ENCODE results near the gene PEX5. TPM values are rescaled to one million over a fixed set of nuclear protein-coding genes. Genes with fewer than 3 reads are reported as not detected.
A peak's percentile ranks its signal among the peaks of the same experiment; 100 is the strongest.

The PEX5 gene
- total RNA-seq, 1 donor from 2014 or later = 39.7 TPM

DNA sequence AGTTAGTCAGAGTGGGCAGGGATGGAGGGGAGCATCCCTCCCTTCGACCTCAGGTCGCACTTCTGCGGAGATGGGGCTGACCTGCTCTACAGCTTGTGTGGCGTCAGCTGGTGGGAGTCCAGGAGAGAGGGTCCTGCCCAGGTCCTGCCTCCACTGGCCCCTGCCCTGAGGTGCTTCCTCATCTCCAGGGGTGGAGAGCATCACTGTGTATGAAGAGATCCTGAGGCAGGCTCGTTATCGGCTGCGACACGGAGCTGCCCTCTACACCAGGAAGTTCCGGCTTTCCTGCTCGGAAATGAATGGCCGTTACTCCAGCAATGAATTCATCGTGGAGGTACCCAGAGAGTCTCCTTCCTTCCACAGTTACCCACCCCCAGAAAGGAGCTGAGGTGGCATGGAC is 39.1 kb upstream of the PEX5 start:
- peaks cover 7 to 33% (median 12%) of the 10 kb centered on the region in 3 donors for H3K36me3 ChIP-seq (ENCODE audit: control insufficient read depth in 3 of 3, insufficient read depth in 3 of 3, low read length in 3 of 3)
- no peak overlapping the region for H3K27ac ChIP-seq (ENCODE audit: low read depth, low read length)
- no peaks in the 10 kb centered on the region for H3K4me1 ChIP-seq (ENCODE audit: control insufficient read depth in 3 of 3, insufficient read depth in 3 of 3, low read length in 3 of 3)
- no peak overlapping the region for H3K4me3 ChIP-seq (ENCODE audit: low read length in 3 of 3)
- H3K9ac ChIP-seq (ENCODE audit: low read depth in 1 of 3, low read length in 3 of 3) = no peak overlapping the region
- no peaks in the 10 kb centered on the region for H3K27me3 ChIP-seq (ENCODE audit: control insufficient read depth in 3 of 3, insufficient read depth in 3 of 3, low read length in 3 of 3)
- H3K9me3 ChIP-seq (ENCODE audit: control insufficient read depth in 3 of 3, low read length in 3 of 3) = no peaks in the 10 kb centered on the region

DNA sequence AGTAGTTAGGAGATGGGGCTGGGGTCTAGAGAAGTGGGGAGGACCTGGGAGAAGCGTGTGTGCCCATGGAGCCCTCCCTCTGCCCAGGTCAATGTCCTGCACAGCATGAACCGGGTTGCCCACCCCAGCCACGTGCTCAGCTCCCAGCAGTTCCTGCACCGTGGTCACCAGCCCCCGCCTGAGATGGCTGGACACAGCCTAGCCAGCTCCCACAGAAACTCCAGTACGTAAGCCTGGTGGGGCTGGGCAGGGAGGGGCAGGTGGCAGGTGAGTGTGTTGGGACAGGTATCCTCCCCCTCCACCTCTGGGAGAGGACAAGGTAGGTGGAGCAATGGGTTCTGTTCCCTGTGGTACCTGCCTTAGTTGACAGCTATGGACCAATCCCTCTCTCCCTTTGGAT is 38.6 kb upstream of the PEX5 start:
- Histone ChIP-seq H3K36me3 (ENCODE audit: control insufficient read depth in 3 of 3, insufficient read depth in 3 of 3, low read length in 3 of 3) (peaks cover 7 to 33% (median 12%) of the 10 kb centered on the region in 3 donors), H3K9me3 (ENCODE audit: control insufficient read depth in 3 of 3, low read length in 3 of 3) (no peaks in the 10 kb centered on the region), H3K4me3 (ENCODE audit: low read length in 3 of 3) (no peak overlapping the region), H3K27ac (ENCODE audit: low read depth, low read length) (no peak overlapping the region), H3K27me3 (ENCODE audit: control insufficient read depth in 3 of 3, insufficient read depth in 3 of 3, low read length in 3 of 3) (no peaks in the 10 kb centered on the region), H3K4me1 (ENCODE audit: control insufficient read depth in 3 of 3, insufficient read depth in 3 of 3, low read length in 3 of 3) (no peaks in the 10 kb centered on the region), H3K9ac (ENCODE audit: low read depth in 1 of 3, low read length in 3 of 3) (no peak overlapping the region)

DNA sequence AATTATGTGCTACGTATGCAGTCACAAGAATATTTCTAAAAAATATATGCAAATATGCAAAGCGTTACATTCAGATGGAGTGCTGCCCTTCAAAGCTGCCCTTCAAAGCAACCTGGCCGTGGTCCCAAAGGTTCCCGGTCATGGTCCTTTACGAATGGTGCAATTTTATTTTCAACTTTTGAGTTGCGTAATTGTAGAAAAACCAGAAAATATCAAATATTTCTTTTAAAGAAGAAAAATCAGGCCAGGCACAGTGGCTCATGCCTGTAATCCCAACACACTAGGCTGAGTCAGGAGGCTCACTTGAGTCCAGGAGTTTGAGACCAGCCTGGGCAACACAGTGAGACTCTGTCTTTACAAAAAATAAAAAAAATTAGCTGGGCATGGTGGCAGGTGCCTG is 38.0 kb upstream of the PEX5 start:
- no peak overlapping the region for H3K9ac ChIP-seq (ENCODE audit: low read depth in 1 of 3, low read length in 3 of 3)

DNA sequence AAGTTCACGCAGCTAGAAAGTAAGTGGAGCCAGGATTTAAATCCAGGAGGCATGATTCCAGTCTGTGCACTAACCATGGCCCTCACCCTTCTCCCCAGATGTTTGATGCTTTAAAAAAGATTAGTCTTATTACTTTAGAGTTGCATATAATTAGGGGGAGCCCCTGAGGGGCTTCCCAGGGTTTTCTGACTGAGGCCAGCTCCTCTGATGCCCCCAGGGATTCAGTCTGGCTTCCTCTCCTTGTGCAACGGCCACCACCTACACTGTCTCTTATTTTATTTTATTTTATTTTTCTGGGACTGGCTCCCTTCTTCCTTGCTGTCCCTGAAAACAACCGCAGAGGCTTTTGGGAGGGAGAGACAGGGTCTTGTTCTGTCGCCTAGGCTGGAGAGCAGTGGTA is 36.7 kb upstream of the PEX5 start:
- no peak overlapping the region for H3K4me3 ChIP-seq (ENCODE audit: low read length in 3 of 3)
- no peaks in the 10 kb centered on the region for H3K27me3 ChIP-seq (ENCODE audit: control insufficient read depth in 3 of 3, insufficient read depth in 3 of 3, low read length in 3 of 3)
- no peaks in the 10 kb centered on the region for H3K4me1 ChIP-seq (ENCODE audit: control insufficient read depth in 3 of 3, insufficient read depth in 3 of 3, low read length in 3 of 3)
- no peaks in the 10 kb centered on the region for H3K9me3 ChIP-seq (ENCODE audit: control insufficient read depth in 3 of 3, low read length in 3 of 3)
- H3K36me3 ChIP-seq (ENCODE audit: control insufficient read depth in 3 of 3, insufficient read depth in 3 of 3, low read length in 3 of 3) = peaks cover 7 to 33% (median 10%) of the 10 kb centered on the region in 3 donors
- H3K27ac ChIP-seq (ENCODE audit: low read depth, low read length) = no peak overlapping the region
- no peak overlapping the region for H3K9ac ChIP-seq (ENCODE audit: low read depth in 1 of 3, low read length in 3 of 3)

More for the DNA sequence above, 38.0 kb upstream of the PEX5 start:
- Histone ChIP-seq H3K27ac (ENCODE audit: low read depth, low read length) (no peak overlapping the region), H3K4me1 (ENCODE audit: control insufficient read depth in 3 of 3, insufficient read depth in 3 of 3, low read length in 3 of 3) (no peaks in the 10 kb centered on the region), H3K9me3 (ENCODE audit: control insufficient read depth in 3 of 3, low read length in 3 of 3) (no peaks in the 10 kb centered on the region), H3K36me3 (ENCODE audit: control insufficient read depth in 3 of 3, insufficient read depth in 3 of 3, low read length in 3 of 3) (peaks cover 7 to 33% (median 10%) of the 10 kb centered on the region in 3 donors), H3K27me3 (ENCODE audit: control insufficient read depth in 3 of 3, insufficient read depth in 3 of 3, low read length in 3 of 3) (no peaks in the 10 kb centered on the region), H3K4me3 (ENCODE audit: low read length in 3 of 3) (no peak overlapping the region)

DNA sequence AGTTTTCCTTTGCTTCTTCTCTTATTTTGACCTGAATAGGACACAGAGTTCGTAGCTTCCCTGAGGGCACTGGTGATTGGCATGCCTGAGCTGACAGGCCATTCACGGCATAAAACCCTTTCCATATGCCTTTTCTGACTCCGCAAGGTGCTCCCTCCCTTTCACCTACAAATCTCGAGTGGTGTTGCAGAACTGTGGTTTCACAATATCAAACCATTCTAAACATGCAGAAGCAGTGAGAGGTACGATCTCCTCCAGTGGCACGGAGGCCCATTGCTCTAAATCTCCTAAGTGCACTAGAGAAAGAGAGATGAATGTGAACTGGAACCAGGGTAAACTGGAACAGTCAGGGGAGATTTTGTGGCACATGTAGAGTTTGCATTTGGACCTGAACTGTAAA is 35.4 kb upstream of the PEX5 start:
- Histone ChIP-seq H3K9ac (ENCODE audit: low read depth in 1 of 3, low read length in 3 of 3) (peak overlapping the region in 1 of 3 donors; percentile 19), H3K4me3 (ENCODE audit: low read length in 3 of 3) (no peak overlapping the region), H3K4me1 (ENCODE audit: control insufficient read depth in 3 of 3, insufficient read depth in 3 of 3, low read length in 3 of 3) (no peaks in the 10 kb centered on the region), H3K27me3 (ENCODE audit: control insufficient read depth in 3 of 3, insufficient read depth in 3 of 3, low read length in 3 of 3) (no peaks in the 10 kb centered on the region), H3K9me3 (ENCODE audit: control insufficient read depth in 3 of 3, low read length in 3 of 3) (no peaks in the 10 kb centered on the region), H3K36me3 (ENCODE audit: control insufficient read depth in 3 of 3, insufficient read depth in 3 of 3, low read length in 3 of 3) (peaks cover 3 to 27% (median 6%) of the 10 kb centered on the region in 3 donors), H3K27ac (ENCODE audit: low read depth, low read length) (no peak overlapping the region)

DNA sequence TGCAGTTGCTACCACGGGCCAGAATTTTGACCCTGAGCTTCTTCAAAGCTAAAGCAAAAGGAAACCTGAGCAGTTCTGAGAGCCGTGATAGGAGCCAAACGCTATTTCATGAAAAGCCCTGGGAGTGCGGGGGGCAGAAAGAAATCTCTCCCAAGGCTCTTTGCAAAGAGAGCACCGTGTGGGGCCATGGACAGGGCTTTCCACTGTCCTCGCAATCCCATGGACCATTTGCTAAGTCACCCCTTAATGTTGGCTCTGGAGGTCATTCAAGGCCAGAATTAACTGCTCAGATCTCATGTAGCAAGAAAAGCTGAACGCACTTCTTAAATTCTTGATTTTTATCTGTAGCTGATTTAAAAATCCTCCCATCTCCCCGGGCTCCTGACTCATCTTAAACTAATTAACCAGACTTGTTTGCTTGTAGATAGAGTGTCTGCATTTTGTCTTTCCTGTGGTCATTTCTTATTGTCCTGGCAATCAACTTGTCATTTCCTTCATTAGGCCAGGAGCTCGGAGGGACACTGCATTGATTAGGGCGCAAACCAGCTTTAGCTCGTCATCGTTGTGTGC is 34.5 kb upstream of the PEX5 start:
- no peak overlapping the region for H3K4me3 ChIP-seq (ENCODE audit: low read length in 3 of 3)
- peaks cover 0 to 18% (median 2%) of the 10 kb centered on the region in 3 donors for H3K36me3 ChIP-seq (ENCODE audit: control insufficient read depth in 3 of 3, insufficient read depth in 3 of 3, low read length in 3 of 3)
- no peaks in the 10 kb centered on the region for H3K9me3 ChIP-seq (ENCODE audit: control insufficient read depth in 3 of 3, low read length in 3 of 3)
- H3K27me3 ChIP-seq (ENCODE audit: control insufficient read depth in 3 of 3, insufficient read depth in 3 of 3, low read length in 3 of 3) = no peaks in the 10 kb centered on the region
- H3K27ac ChIP-seq (ENCODE audit: low read depth, low read length) = no peak overlapping the region
- H3K9ac ChIP-seq (ENCODE audit: low read depth in 1 of 3, low read length in 3 of 3) = no peak overlapping the region
- no peaks in the 10 kb centered on the region for H3K4me1 ChIP-seq (ENCODE audit: control insufficient read depth in 3 of 3, insufficient read depth in 3 of 3, low read length in 3 of 3)

DNA sequence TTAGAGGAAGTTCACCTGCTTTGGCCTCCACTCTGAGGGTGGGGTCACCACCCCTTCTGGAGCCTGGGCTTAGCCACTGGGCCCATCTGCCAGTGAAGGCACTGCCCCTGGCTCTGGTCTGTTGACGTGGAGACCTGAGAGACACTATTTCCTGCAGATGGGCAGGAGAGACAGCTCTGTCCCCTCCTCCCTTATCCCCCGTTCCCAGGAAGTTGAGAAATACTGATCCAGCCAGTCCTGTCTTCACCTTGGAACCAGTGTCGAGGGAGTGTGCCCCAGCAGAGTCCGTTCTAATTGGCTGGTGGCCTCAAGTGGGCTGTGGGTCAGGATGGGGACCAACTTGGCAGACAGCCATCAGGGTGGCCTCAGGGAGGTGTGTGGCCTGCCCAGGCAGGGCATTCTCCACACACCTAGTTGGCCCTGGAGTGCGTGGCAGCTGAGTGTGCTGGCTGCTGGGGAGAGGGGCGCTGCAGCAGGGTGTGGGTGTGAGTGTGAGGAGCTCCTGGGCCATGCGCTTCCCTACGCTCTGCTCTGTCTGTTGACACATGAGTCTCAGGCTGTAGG is 33.9 kb upstream of the PEX5 start:
- Histone ChIP-seq H3K4me3 (ENCODE audit: low read length in 3 of 3) (no peak overlapping the region), H3K9ac (ENCODE audit: low read depth in 1 of 3, low read length in 3 of 3) (no peak overlapping the region), H3K9me3 (ENCODE audit: control insufficient read depth in 3 of 3, low read length in 3 of 3) (no peaks in the 10 kb centered on the region), H3K27me3 (ENCODE audit: control insufficient read depth in 3 of 3, insufficient read depth in 3 of 3, low read length in 3 of 3) (peaks cover 0 to 3% (median 0%) of the 10 kb centered on the region in 3 donors), H3K4me1 (ENCODE audit: control insufficient read depth in 3 of 3, insufficient read depth in 3 of 3, low read length in 3 of 3) (no peaks in the 10 kb centered on the region), H3K36me3 (ENCODE audit: control insufficient read depth in 3 of 3, insufficient read depth in 3 of 3, low read length in 3 of 3) (peaks cover 0 to 13% (median 1%) of the 10 kb centered on the region in 3 donors), H3K27ac (ENCODE audit: low read depth, low read length) (no peak overlapping the region)

DNA sequence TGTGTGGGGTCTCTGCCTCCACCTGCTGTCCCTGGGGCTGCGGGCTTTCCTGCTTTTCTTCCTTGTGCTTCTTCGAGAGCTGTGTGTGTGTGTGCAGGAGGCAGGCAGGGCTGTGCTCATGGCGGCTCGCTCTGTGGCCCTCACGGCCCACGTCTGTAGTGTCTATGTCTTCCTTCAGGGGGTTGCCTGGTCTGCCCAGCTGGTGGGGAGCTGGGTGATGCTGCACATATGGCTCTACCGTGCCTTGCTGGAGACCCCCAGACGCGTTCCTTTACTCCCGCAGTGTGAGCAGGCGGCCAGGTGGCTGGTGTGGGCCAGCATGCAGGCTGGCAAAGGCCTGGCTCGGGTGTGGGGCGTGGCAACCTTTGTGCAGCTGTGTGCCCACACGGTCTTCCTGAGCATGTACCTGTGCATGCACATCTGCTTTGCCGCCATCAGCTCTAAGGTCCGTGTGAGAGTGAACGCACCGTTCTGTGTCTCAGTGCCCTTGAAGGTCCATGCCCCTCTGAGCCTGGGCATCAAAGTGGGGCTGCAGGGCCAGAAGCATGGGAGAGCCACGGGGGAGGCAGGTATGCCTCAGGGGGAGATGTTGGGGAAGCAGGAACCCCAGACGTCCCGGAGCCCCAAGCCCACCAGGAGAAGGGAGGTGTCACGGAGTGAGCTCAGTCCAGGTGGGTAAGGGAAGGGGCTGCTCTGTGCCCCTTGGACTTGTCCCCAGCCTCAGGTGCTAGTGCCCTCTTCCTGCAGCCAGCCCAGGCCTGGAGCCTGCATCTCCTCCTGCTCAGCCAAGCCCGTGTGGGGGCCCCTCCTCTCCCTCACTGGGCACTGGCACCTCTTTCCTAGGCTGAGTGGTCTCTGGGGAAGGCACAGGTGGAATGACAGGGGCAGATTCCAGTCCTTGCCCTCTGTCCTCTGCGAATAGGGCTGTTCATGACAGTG is 33.0 kb upstream of the PEX5 start:
- Histone ChIP-seq H3K4me3 (ENCODE audit: low read length in 3 of 3) (no peak overlapping the region), H3K27ac (ENCODE audit: low read depth, low read length) (no peak overlapping the region), H3K9ac (ENCODE audit: low read depth in 1 of 3, low read length in 3 of 3) (no peak overlapping the region), H3K9me3 (ENCODE audit: control insufficient read depth in 3 of 3, low read length in 3 of 3) (no peaks in the 10 kb centered on the region), H3K36me3 (ENCODE audit: control insufficient read depth in 3 of 3, insufficient read depth in 3 of 3, low read length in 3 of 3) (peaks cover 0 to 4% (median 0%) of the 10 kb centered on the region in 3 donors), H3K27me3 (ENCODE audit: control insufficient read depth in 3 of 3, insufficient read depth in 3 of 3, low read length in 3 of 3) (peaks cover 0 to 7% (median 0%) of the 10 kb centered on the region in 3 donors), H3K4me1 (ENCODE audit: control insufficient read depth in 3 of 3, insufficient read depth in 3 of 3, low read length in 3 of 3) (no peaks in the 10 kb centered on the region)

DNA sequence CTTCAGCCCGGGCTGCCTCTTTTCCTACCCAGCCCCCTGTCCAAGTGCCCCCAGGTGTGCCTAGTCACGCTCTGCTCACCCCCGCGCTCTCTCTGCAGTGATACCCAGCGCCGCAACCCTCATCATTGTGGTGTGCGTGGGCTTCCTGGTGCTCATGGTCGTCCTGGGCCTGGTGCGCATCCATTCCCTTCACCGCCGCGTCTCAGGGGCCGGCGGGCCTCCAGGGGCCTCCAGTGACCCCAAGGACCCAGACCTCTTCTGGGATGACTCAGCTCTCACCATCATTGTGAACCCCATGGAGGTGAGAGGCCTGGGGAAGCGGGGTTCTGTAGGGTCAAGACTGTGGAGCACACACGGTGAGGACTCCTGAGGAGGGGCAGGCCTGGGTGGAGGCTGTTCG is 32.1 kb upstream of the PEX5 start:
- Histone ChIP-seq H3K9me3 (ENCODE audit: control insufficient read depth in 3 of 3, low read length in 3 of 3) (no peaks in the 10 kb centered on the region), H3K36me3 (ENCODE audit: control insufficient read depth in 3 of 3, insufficient read depth in 3 of 3, low read length in 3 of 3) (peaks cover 0 to 4% (median 0%) of the 10 kb centered on the region in 3 donors), H3K4me3 (ENCODE audit: low read length in 3 of 3) (no peak overlapping the region), H3K4me1 (ENCODE audit: control insufficient read depth in 3 of 3, insufficient read depth in 3 of 3, low read length in 3 of 3) (no peaks in the 10 kb centered on the region), H3K9ac (ENCODE audit: low read depth in 1 of 3, low read length in 3 of 3) (no peak overlapping the region), H3K27ac (ENCODE audit: low read depth, low read length) (no peak overlapping the region), H3K27me3 (ENCODE audit: control insufficient read depth in 3 of 3, insufficient read depth in 3 of 3, low read length in 3 of 3) (peaks cover 0 to 7% (median 4%) of the 10 kb centered on the region in 3 donors)
